T1000 (cell line): ENCODE measurements around the gene CDC37.
"Not testable (repeated sequence)": the region's sequence is repeated elsewhere in the genome, so short reads cannot be mapped to it uniquely, and the experiment has no call there.

Experiments
- DNase-seq: peaks from one replicate; lab custom pipeline; 2025; ENCODE audit warnings: mixed read lengths; lab: John Stamatoyannopoulos, UW

Gene CDC37

GRCh38 chr19:10395003-10395402, 8.3 kb downstream of the CDC37 start:
- no peak for DNase-seq

GRCh38 chr19:10393137-10393536, 10.2 kb downstream of the CDC37 start:
- no peak for DNase-seq

GRCh38 chr19:10392120-10392519, 11.2 kb downstream of the CDC37 start:
- no peak for DNase-seq

- no peak for DNase-seq
These were observed 12.6 kb downstream of the CDC37 start for GRCh38 chr19:10390652-10391286.

- no peak for DNase-seq
These were observed 13.5 kb downstream of the CDC37 start for GRCh38 chr19:10389863-10390262.

- peak; percentile 63 for DNase-seq
These were observed 14.4 kb downstream of the CDC37 start for GRCh38 chr19:10388957-10389356.

- DNase-seq = no peak
These were observed 18.8 kb downstream of the CDC37 start for GRCh38 chr19:10384580-10384979.

GRCh38 chr19:10383223-10383499, 20.2 kb downstream of the CDC37 start:
- not testable (repeated sequence) for DNase-seq

- DNase-seq = peak; percentile 96
These were observed 22.8 kb downstream of the CDC37 start, which contains the start of gene TYK2 for GRCh38 chr19:10380313-10381102. TYK2 (minus strand) TSS chr19:10380572; CDS start chr19:10378406, 2,166 bp downstream.

- DNase-seq = no peak
These were observed 23.4 kb downstream of the CDC37 start for GRCh38 chr19:10379880-10380312.

GRCh38 chr19:10378124-10378523, 25.2 kb downstream of the CDC37 start:
- DNase-seq = no peak

GRCh38 chr19:10377140-10377640, 26.2 kb downstream of the CDC37 start:
- not testable (repeated sequence) for DNase-seq

- DNase-seq = no peak
These were observed 28.4 kb downstream of the CDC37 start for GRCh38 chr19:10374931-10375330.

GRCh38 chr19:10372690-10373089, 30.7 kb downstream of the CDC37 start:
- no peak for DNase-seq

- no peak for DNase-seq
These were observed 35.1 kb downstream of the CDC37 start for GRCh38 chr19:10368101-10368803.

GRCh38 chr19:10366950-10367512, 36.3 kb downstream of the CDC37 start:
- not testable (repeated sequence) for DNase-seq

- DNase-seq = no peak
These were observed 37.8 kb downstream of the CDC37 start for GRCh38 chr19:10365518-10365917.

GRCh38 chr19:10364644-10365043, 38.7 kb downstream of the CDC37 start:
- no peak for DNase-seq

- no peak for DNase-seq
These were observed 39.5 kb downstream of the CDC37 start for GRCh38 chr19:10363789-10364281.

GRCh38 chr19:10362259-10362658, 41.1 kb downstream of the CDC37 start:
- DNase-seq = no peak

- no peak for DNase-seq
These were observed 41.8 kb downstream of the CDC37 start for GRCh38 chr19:10361569-10362011.

- no peak for DNase-seq
These were observed 46.9 kb downstream of the CDC37 start for GRCh38 chr19:10356431-10356830.
